AG04449 (cell line): ENCODE measurements around the gene BCAM.

Source experiments
- CTCF ChIA-PET: fragments of 350-600 bp; formaldehyde crosslinking; extraction: SDS; loops from one replicate; lab custom pipeline; 2021; ENCODE audit warnings: antibody characterized with exemption; lab: Yijun Ruan, JAX
- POLR2A ChIA-PET: fragments of 400-600, 350-600 bp; formaldehyde crosslinking; extraction: SDS; loops from one replicate; lab custom pipeline; 2020; ENCODE audit warnings: antibody characterized with exemption, inconsistent platforms; lab: Yijun Ruan, JAX
- DNase-seq: peaks from one replicate; pipeline ENCODE4 v3.0.0-alpha.2; 2010; ENCODE audit warnings: low read depth, low spot score
- H3K4me3 ChIP-seq: 2 replicates; pipeline ENCODE4 v1.5.1; 2011; ENCODE audit warnings: low read depth, mild to moderate bottlenecking, control low read depth, low read length
- CTCF ChIP-seq: IDR thresholded peaks from one replicate; pipeline ENCODE4 v1.5.1; 2011; ENCODE audit warnings: mild to moderate bottlenecking, moderate library complexity, low read length, control low read depth, inconsistent platforms; ENCODE audit not compliant: insufficient read depth; ENCODE audit errors: missing control alignments

Gene BCAM

DNA sequence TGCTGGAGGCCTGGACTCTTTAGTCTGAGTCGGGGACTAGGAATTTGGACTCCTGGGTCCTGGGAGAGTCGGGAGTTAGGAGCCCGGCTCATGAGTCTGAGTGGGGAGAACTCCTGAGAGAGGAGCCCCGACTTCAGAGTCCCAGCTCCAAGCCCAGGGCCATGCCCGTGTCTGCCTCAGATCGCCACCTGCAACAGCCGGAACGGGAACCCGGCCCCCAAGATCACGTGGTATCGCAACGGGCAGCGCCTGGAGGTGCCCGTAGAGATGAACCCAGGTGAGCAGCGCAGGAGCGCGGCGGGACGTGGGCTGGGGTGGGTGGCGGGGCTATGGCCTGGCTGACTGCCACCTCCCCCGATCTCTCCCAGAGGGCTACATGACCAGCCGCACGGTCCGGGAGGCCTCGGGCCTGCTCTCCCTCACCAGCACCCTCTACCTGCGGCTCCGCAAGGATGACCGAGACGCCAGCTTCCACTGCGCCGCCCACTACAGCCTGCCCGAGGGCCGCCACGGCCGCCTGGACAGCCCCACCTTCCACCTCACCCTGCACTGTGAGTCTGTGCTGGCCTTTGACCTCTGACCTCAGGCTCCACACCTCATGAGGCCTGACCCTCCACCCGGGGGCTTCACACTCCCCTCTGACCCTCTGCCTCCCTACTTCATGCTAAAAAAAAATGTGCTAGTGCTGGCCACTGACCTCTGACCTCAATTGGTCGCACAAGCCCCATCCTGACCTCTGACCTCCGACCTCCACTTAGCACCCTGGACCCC lies 4.4 kb downstream of the BCAM start:
- TF ChIP-seq CTCF = no peak
- DNase-seq = no peak
- no peak overlapping the region for H3K4me3 ChIP-seq
- ChIA-PET CTCF (interaction anchor here (1.2 kb wide), 1 partner anchor 15 kb away, joined by 3 read pairs; no protein-coding TSS in a partner anchor), POLR2A (no interaction called here)

DNA sequence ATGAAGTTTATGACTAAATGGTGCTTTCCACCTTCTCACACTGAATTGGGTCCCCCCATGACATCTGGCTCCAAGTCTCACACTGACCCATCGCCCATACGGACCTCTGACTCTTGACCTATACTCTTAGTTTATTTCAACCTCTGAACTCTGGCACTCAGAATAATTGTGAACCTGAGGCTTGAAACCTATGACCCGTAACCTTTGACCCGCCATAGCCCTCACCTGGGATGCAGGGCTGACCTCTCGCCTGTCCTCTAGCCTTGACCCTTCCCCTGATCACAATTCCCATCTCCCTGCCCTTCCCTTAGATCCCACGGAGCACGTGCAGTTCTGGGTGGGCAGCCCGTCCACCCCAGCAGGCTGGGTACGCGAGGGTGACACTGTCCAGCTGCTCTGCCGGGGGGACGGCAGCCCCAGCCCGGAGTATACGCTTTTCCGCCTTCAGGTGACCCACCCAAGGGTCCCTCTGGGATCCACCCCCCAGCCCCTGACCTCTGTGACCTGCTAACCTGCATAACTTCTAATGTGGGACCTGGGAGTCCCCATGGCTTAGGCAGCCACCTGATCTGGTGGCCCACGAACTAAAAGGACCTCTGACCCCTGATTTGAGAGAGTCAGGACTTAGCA lies 5.1 kb downstream of the BCAM start:
- ChIA-PET CTCF (no interaction called here), POLR2A (no interaction called here)
- DNase-seq = no peak
- no peak overlapping the region for H3K4me3 ChIP-seq
- no peak for TF ChIP-seq CTCF

DNA sequence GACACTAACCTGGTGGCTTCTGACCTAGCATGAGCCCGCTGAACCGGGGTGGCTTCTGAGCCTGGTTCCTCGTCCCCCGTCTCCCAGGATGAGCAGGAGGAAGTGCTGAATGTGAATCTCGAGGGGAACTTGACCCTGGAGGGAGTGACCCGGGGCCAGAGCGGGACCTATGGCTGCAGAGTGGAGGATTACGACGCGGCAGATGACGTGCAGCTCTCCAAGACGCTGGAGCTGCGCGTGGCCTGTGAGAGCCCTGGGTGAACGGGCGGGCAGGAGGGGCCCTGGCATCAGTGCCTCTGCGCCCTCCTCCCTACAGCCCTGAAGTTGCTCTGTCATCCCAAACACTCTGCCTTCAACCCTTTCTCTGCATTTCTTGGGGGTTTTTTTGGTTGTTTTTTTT lies 5.6 kb downstream of the BCAM start:
- CTCF ChIA-PET = no interaction called here
- POLR2A ChIA-PET = no interaction called here
- DNase-seq = no peak
- TF ChIP-seq CTCF = no peak
- no peak overlapping the region for H3K4me3 ChIP-seq

DNA sequence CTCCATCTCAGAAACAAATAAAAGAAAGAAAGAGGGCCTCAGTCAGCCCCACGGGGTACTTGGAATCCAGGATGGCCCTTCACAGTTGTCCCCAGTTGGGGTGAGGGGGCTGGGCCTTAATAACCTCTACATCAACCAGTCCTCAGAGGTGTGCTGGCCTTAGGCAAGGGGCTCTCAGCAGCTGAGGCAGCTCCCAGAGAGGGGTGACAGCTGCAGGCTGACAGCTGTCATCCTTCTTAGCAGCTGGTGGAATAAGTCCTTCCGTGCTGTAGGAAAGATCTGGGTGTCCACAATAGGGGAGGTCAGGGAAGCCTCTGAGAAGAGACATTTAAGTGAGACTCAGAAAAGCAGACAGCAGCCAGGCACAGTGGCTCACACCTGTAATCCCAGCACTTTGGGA lies 7.4 kb downstream of the BCAM start:
- no peak overlapping the region for H3K4me3 ChIP-seq
- ChIA-PET CTCF (no interaction called here), POLR2A (no interaction called here)
- no peak for TF ChIP-seq CTCF
- no peak for DNase-seq

GRCh38 chr19:44817725-44818465 lies 9.0 kb downstream of the BCAM start:
- DNase-seq = no peak
- TF ChIP-seq CTCF = no peak
- POLR2A ChIA-PET = no interaction called here
- no peak overlapping the region for H3K4me3 ChIP-seq
- CTCF ChIA-PET = interaction anchor here (0.8 to 2.2 kb wide), 4 partner anchors 9 to 26 kb away, joined by 3 to 5 read pairs (median 3); partner anchors contain the start of gene BCAM

DNA sequence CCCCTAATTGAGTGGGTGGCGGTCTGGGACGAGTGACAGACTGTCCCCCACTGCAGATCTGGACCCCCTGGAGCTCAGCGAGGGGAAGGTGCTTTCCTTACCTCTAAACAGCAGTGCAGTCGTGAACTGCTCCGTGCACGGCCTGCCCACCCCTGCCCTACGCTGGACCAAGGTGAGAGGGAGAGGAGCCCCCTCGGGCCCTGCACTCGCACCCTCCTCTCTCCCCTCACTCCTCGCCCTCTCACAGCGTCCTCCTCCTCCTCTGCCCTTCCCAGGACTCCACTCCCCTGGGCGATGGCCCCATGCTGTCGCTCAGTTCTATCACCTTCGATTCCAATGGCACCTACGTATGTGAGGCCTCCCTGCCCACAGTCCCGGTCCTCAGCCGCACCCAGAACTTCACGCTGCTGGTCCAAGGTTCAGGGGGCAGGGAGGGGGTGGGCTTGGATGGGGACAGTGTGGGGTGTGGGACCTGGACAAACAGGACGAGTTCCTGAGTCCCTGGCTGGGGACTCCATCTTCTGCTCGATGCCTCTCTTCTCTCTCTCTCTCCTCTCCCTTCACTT lies 9.6 kb downstream of the BCAM start:
- DNase-seq = no peak
- TF ChIP-seq CTCF = no peak
- no peak overlapping the region for H3K4me3 ChIP-seq
- CTCF ChIA-PET = interaction anchor here (0.8 to 2.2 kb wide), 4 partner anchors 10 to 95 kb away, joined by 3 to 7 read pairs (median 4); partner anchors contain the start of gene BCAM
- POLR2A ChIA-PET = no interaction called here
